Thyroid gland (tissue), 4 donors: Measurements from ENCODE around the gene CCBE1.

Experiments
- POLR2A ChIP-seq, 2 donors: fragments of 450-650 bp; IDR thresholded peaks; one replicate each; pipeline ENCODE4 v1.6.1; 2017; ENCODE audit warnings: antibody characterized with exemption in 2 of 2, mild to moderate bottlenecking in 2 of 2, moderate library complexity in 1 of 2
- TF ChIP-seq, protein P1 (sequence below), 6 experiments: fragments of 200-600 bp in 3 of 6; fragments of 450-650 bp in 3 of 6; sonication (generic) in 3 of 6; IDR thresholded peaks; one replicate each; pipeline ENCODE4 v1.5.1; 2016 to 2019; ENCODE audit warnings: antibody characterized with exemption in 6 of 6, mild to moderate bottlenecking in 2 of 6, inconsistent platforms in 1 of 6, moderate library complexity in 1 of 6

DNA sequence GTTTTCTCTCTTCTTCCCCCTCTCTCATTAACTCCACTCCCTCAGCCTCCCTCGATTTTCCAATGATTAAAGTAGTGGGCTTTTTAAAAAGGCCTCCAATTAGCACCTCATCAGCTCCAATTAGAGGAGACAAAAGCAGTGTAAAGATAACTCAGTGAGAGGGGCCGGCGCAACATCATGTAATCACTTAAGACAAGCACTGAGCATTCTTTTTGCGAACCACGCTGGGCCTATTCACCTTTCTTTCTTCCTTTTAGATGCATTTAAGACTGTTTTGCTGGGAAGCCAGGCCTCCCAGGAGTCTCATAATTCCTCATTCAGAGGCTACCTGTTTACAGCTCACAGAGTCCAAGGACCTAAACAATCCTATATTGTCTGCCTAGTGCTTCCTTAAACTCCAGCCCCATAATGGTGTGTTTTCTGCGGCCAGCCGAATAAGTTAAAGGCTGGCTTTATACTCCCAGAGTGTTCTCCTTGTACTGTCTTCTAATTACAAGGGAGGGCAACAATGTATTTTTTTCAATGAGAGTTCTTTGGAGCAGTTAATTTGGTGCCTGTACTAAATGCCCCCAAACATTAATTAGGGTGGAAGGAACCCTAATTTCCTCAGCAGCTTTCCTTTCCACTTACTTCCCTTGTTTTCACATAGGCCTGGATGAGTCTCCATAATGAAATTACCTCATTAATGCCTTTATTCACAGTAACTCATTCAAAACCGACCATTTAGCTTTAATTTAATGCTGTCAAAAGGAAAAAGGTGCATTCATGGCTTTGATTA, 310.1 kb downstream of the CCBE1 start:
- TF ChIP-seq, protein P1, sequence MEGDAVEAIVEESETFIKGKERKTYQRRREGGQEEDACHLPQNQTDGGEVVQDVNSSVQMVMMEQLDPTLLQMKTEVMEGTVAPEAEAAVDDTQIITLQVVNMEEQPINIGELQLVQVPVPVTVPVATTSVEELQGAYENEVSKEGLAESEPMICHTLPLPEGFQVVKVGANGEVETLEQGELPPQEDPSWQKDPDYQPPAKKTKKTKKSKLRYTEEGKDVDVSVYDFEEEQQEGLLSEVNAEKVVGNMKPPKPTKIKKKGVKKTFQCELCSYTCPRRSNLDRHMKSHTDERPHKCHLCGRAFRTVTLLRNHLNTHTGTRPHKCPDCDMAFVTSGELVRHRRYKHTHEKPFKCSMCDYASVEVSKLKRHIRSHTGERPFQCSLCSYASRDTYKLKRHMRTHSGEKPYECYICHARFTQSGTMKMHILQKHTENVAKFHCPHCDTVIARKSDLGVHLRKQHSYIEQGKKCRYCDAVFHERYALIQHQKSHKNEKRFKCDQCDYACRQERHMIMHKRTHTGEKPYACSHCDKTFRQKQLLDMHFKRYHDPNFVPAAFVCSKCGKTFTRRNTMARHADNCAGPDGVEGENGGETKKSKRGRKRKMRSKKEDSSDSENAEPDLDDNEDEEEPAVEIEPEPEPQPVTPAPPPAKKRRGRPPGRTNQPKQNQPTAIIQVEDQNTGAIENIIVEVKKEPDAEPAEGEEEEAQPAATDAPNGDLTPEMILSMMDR (IDR thresholded peaks at IDR 0.05), result no peak
- TF ChIP-seq POLR2A (IDR thresholded peaks at IDR 0.05), result no peak
